Endothelial cell of umbilical vein (primary cell): Measurements from ENCODE around the gene RAB14. TPM values are rescaled to one million over a fixed set of nuclear protein-coding genes. Genes with fewer than 3 reads are reported as not detected.

ENCODE experiments used
- BruUV-seq: library from RNA; stranded (reverse); fragments of 400-500 nt; replicated peaks from 2 replicates; lab custom pipeline; 2021; lab: Mats Ljungman, UMichigan
- CTCF ChIA-PET: fragments of 300-600, 350-600 bp; sonication (Branson Sonifier 250); formaldehyde crosslinking; loops from one replicate; lab custom pipeline; 2021; ENCODE audit warnings: antibody characterized with exemption, inconsistent platforms; lab: Charles Lee
- POLR2A ChIA-PET: fragments of 300-600, 350-600 bp; sonication (Branson Sonifier 250); formaldehyde crosslinking; loops from one replicate; lab custom pipeline; 2021; ENCODE audit warnings: antibody characterized with exemption, inconsistent platforms; lab: Charles Lee
- DNase-seq: peaks from one replicate; pipeline ENCODE4 v3.0.0-alpha.2; 2011; ENCODE audit warnings: low read depth, low spot score
- FAIRE-seq: peaks from 2 replicates; lab custom pipeline; 2011; peaks lifted over from hg19 to GRCh38; lab: Jason Lieb, UNC
- H2AFZ ChIP-seq: 2 replicates; pipeline ENCODE4 v1.6.0; 2012; ENCODE audit warnings: low read depth, low read length, control low read depth, inconsistent platforms
- H3K27ac ChIP-seq: 2 replicates; pipeline ENCODE4 v1.5.1; 2011; ENCODE audit warnings: low read depth, mild to moderate bottlenecking, control low read depth, low read length, moderate library complexity; ENCODE audit not compliant: insufficient read depth
- H3K27me3 ChIP-seq, 2 experiments: 2 replicates each; pipeline versions ENCODE4 v1.6.0 to v1.6.1; 2011; ENCODE audit warnings: low read length in 2 of 2, mixed read lengths in 1 of 2; ENCODE audit not compliant: control insufficient read depth in 2 of 2, insufficient read depth in 2 of 2
- H3K36me3 ChIP-seq, 2 experiments: 2 replicates in 1 of 2; 3 replicates in 1 of 2; pipeline ENCODE4 v1.5.1; 2011; ENCODE audit warnings: low read length in 2 of 2, mild to moderate bottlenecking in 1 of 2, moderate library complexity in 1 of 2; ENCODE audit not compliant: control insufficient read depth in 2 of 2, insufficient read depth in 2 of 2; ENCODE audit errors: extremely low read depth in 1 of 2
- H3K4me1 ChIP-seq: 3 replicates; pipeline ENCODE4 v1.5.1; 2011; ENCODE audit warnings: mild to moderate bottlenecking, low read length; ENCODE audit not compliant: control insufficient read depth, insufficient read depth; ENCODE audit errors: extremely low read depth
- H3K4me2 ChIP-seq: 2 replicates; pipeline ENCODE4 v1.6.1; 2011; ENCODE audit warnings: low read length, control low read depth, mixed read lengths; ENCODE audit not compliant: insufficient read depth
- H3K4me3 ChIP-seq, 3 experiments: fragments of 200-600 bp in 1 of 3; sonication (generic), shearing (Covaris generic) in 1 of 3; replicated peaks in 1 of 3; 2 replicates each; pipeline ENCODE4 v1.5.1; 2011 to 2016; ENCODE audit warnings: control low read depth in 3 of 3, low read length in 3 of 3, mild to moderate bottlenecking in 2 of 3, inconsistent platforms in 1 of 3, low read depth in 1 of 3, moderate library complexity in 1 of 3; ENCODE audit not compliant: insufficient read depth in 1 of 3
- H3K79me2 ChIP-seq: 2 replicates; pipeline ENCODE4 v1.6.0; 2012; ENCODE audit warnings: low read length, inconsistent platforms; ENCODE audit not compliant: control insufficient read depth, insufficient read depth
- H3K9ac ChIP-seq: replicated peaks from 2 replicates; pipeline ENCODE3; 2011; ENCODE audit warnings: low read length, control low read depth; ENCODE audit not compliant: insufficient read depth; ENCODE audit errors: extremely low read depth
- H3K9me1 ChIP-seq: replicated peaks from 3 replicates; pipeline ENCODE4 v1.6.0; 2011; ENCODE audit warnings: mild to moderate bottlenecking, low read length; ENCODE audit not compliant: control insufficient read depth, insufficient read depth; ENCODE audit errors: extremely low read depth
- H3K9me3 ChIP-seq: replicated peaks from 2 replicates; pipeline ENCODE4 v1.5.1; 2012; ENCODE audit warnings: low read length, inconsistent platforms; ENCODE audit not compliant: control insufficient read depth, insufficient read depth
- H4K20me1 ChIP-seq: replicated peaks from 2 replicates; pipeline ENCODE3; 2011; ENCODE audit warnings: mild to moderate bottlenecking, low read length; ENCODE audit not compliant: control insufficient read depth, insufficient read depth; ENCODE audit errors: extremely low read depth
- EZH2 ChIP-seq: IDR thresholded peaks from 2 replicates; pipeline ENCODE4 v1.6.1; 2012; ENCODE audit warnings: borderline replicate concordance, low read depth, mild to moderate bottlenecking, moderate library complexity, low read length, inconsistent platforms; ENCODE audit not compliant: severe bottlenecking
- FOS ChIP-seq: IDR thresholded peaks from 2 replicates; pipeline ENCODE4 v1.6.1; 2011; ENCODE audit warnings: mild to moderate bottlenecking, low read length, moderate library complexity, borderline replicate concordance; ENCODE audit not compliant: insufficient read depth
- GATA2 ChIP-seq: IDR thresholded peaks from 2 replicates; pipeline ENCODE4 v1.7.0; 2011; ENCODE audit warnings: low read depth, mild to moderate bottlenecking, moderate library complexity, mixed read lengths, low read length; ENCODE audit not compliant: insufficient read length, insufficient read depth
- JUN ChIP-seq: IDR thresholded peaks from 2 replicates; pipeline ENCODE4 v1.6.1; 2011; ENCODE audit warnings: borderline replicate concordance, low read depth; ENCODE audit not compliant: insufficient read length, insufficient read depth
- MYC ChIP-seq: IDR thresholded peaks from one replicate; pipeline ENCODE4 v1.6.1; 2011; ENCODE audit warnings: mild to moderate bottlenecking, low read depth, low read length
- POLR2A ChIP-seq: IDR thresholded peaks from 2 replicates; pipeline ENCODE4 v1.6.1; 2012; ENCODE audit warnings: low read depth, mild to moderate bottlenecking, control low read depth, low read length
- POLR2AphosphoS5 ChIP-seq: IDR thresholded peaks from 2 replicates; pipeline ENCODE4 v1.6.1; 2012; ENCODE audit warnings: low read depth, mild to moderate bottlenecking, control low read depth, low read length, moderate library complexity; ENCODE audit not compliant: insufficient read depth
- dilution Hi-C: fragments of 300-500 bp; cut with MboI; formaldehyde crosslinking; loops from one replicate; pipeline ENCODE4 v1.15.0; 2019; ENCODE audit warnings: low sequenced_read_pairs; ENCODE audit not compliant: extremely low pct_ligation_motif_present
- intact Hi-C: fragments of 100-400 bp; cut with micrococcal nuclease; formaldehyde crosslinking; loops from one replicate; pipeline ENCODE4 v1.10.0; 2022
- polyA plus RNA-seq, 4 experiments: library from polyadenylated mRNA; depleted of rRNA in 3 of 4; stranded (reverse) in 3 of 4; unstranded in 1 of 4; fragments of >200 nt; gene quantifications; 2 replicates each; pipeline versions ENCODE4 v1.2.1 to v1.2.3, GENCODE V29; 2011 to 2012; ENCODE audit warnings: missing spikeins in 1 of 4
- total RNA-seq: library from RNA; stranded (reverse); gene quantifications from 2 replicates; pipeline ENCODE4 v1.2.3, GENCODE V29; 2021
- TF ChIP-seq, protein P1 (sequence below), 2 donors: IDR thresholded peaks; 1 replicate in 1 of 2; 2 replicates in 1 of 2; pipeline ENCODE4 v1.5.1; 2011; ENCODE audit warnings: low read length in 2 of 2, mild to moderate bottlenecking in 2 of 2, moderate library complexity in 2 of 2, control low read depth in 1 of 2, inconsistent platforms in 1 of 2, low read depth in 1 of 2; ENCODE audit not compliant: insufficient read depth in 1 of 2; ENCODE audit errors: extremely low read depth in 1 of 2
- TF ChIP-seq, protein P2 (sequence below): IDR thresholded peaks from 2 replicates; pipeline ENCODE4 v1.6.1; 2011; ENCODE audit not compliant: insufficient read depth, insufficient read length

Gene RAB14
- total and polyA plus RNA-seq, 2 donors (not counting 3 experiments of a cell fraction or from before 2014, with no cell fraction given): 18.9 to 79.3 TPM

DNA sequence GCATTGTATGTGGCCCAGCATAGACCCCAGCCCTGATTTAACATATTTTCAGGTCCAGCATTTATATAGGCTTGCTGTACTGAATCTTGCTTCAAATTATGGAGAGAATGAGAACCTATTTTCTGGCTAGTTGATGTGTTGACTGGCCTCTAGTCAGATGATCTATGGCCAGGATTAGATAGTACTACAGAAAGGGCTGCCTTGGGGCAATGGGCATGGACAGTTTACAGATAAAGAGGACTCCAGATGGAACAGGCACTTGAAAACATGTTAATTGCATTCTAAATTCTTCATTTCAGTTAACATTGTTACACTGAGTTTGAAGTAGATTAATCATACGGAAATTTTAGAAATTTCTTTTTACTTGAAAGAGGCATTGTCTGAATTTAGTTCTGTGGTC lies 61.5 kb downstream of the RAB14 start:
- ChIA-PET POLR2A (no interaction called here), CTCF (no interaction called here)
- no peak overlapping the region for H3K4me2 ChIP-seq
- no peak for DNase-seq
- H3K79me2 ChIP-seq: no peaks in the 10 kb centered on the region
- no peak for FAIRE-seq
- BruUV-seq: no TSS peak
- TF ChIP-seq, protein P1, sequence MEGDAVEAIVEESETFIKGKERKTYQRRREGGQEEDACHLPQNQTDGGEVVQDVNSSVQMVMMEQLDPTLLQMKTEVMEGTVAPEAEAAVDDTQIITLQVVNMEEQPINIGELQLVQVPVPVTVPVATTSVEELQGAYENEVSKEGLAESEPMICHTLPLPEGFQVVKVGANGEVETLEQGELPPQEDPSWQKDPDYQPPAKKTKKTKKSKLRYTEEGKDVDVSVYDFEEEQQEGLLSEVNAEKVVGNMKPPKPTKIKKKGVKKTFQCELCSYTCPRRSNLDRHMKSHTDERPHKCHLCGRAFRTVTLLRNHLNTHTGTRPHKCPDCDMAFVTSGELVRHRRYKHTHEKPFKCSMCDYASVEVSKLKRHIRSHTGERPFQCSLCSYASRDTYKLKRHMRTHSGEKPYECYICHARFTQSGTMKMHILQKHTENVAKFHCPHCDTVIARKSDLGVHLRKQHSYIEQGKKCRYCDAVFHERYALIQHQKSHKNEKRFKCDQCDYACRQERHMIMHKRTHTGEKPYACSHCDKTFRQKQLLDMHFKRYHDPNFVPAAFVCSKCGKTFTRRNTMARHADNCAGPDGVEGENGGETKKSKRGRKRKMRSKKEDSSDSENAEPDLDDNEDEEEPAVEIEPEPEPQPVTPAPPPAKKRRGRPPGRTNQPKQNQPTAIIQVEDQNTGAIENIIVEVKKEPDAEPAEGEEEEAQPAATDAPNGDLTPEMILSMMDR (IDR thresholded peaks at IDR 0.05; ENCODE audit: extremely low read depth in 1 of 2, insufficient read depth in 1 of 2, low read depth in 1 of 2, low read length in 2 of 2): no peak
- TF ChIP-seq GATA2 (no peak), POLR2A (no peak), EZH2 (no peak), JUN (no peak), POLR2AphosphoS5 (no peak), FOS (no peak), MYC (no peak)
- TF ChIP-seq, protein P2, sequence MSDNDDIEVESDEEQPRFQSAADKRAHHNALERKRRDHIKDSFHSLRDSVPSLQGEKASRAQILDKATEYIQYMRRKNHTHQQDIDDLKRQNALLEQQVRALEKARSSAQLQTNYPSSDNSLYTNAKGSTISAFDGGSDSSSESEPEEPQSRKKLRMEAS: no peak
- intact Hi-C loops: no loop called here
- H3K4me3 ChIP-seq: no peak overlapping the region
- dilution Hi-C loops: no loop called here
- no peak overlapping the region for H3K27ac ChIP-seq
- no peaks in the 10 kb centered on the region for H3K9me1 ChIP-seq
- H3K36me3 ChIP-seq: peaks cover 16 to 26% of the 10 kb centered on the region in 2 experiments
- H3K4me1 ChIP-seq: no peaks in the 10 kb centered on the region
- H3K9ac ChIP-seq: no peak overlapping the region
- no peak overlapping the region for H2AFZ ChIP-seq
- H3K9me3 ChIP-seq: no peaks in the 10 kb centered on the region
- H4K20me1 ChIP-seq: no peaks in the 10 kb centered on the region
- H3K27me3 ChIP-seq: no peaks in the 10 kb centered on the region
